Mesenchymal stem cell (in vitro differentiated cells and primary cell): ENCODE data around the gene FANCI.

Source experiments
- DNase-seq: peaks from one replicate; pipeline ENCODE4 v3.0.0-alpha.2; 2013
- H2AFZ ChIP-seq: one replicate; pipeline ENCODE4 v1.6.1; 2013; ENCODE audit warnings: low read depth, mild to moderate bottlenecking, control low read depth, inconsistent platforms, low read length, moderate library complexity
- H2AK5ac ChIP-seq: 2 replicates; pipeline ENCODE4 v1.6.1; 2013; ENCODE audit warnings: low read length, moderate library complexity, mild to moderate bottlenecking, inconsistent platforms; ENCODE audit not compliant: severe bottlenecking
- H2BK120ac ChIP-seq: one replicate; pipeline ENCODE4 v1.6.1; 2013; ENCODE audit warnings: low read depth, mild to moderate bottlenecking, inconsistent platforms, low read length, moderate library complexity
- H2BK12ac ChIP-seq, 2 experiments: one replicate each; pipeline ENCODE4 v1.6.1; 2013; ENCODE audit warnings: inconsistent platforms in 2 of 2, low read length in 2 of 2, mild to moderate bottlenecking in 2 of 2, moderate library complexity in 2 of 2, control low read depth in 1 of 2
- H2BK15ac ChIP-seq: one replicate; pipeline ENCODE4 v1.6.1; 2013; ENCODE audit warnings: mild to moderate bottlenecking, low read depth, inconsistent platforms; ENCODE audit not compliant: poor library complexity, severe bottlenecking
- H2BK5ac ChIP-seq: 2 replicates; pipeline ENCODE4 v1.6.1; 2013; ENCODE audit warnings: low read depth, mild to moderate bottlenecking, low read length, control low read depth, inconsistent platforms; ENCODE audit not compliant: poor library complexity, severe bottlenecking
- H3K14ac ChIP-seq, 2 experiments: one replicate each; pipeline ENCODE4 v1.6.1; 2013; ENCODE audit warnings: inconsistent platforms in 2 of 2, low read length in 2 of 2, control low read depth in 1 of 2, mild to moderate bottlenecking in 1 of 2, moderate library complexity in 1 of 2
- H3K18ac ChIP-seq, 2 experiments: one replicate each; pipeline ENCODE4 v1.6.1; 2013; ENCODE audit warnings: inconsistent platforms in 2 of 2, low read length in 2 of 2, control low read depth in 1 of 2, low read depth in 1 of 2, mild to moderate bottlenecking in 1 of 2
- H3K23ac ChIP-seq, 2 experiments: one replicate each; pipeline ENCODE4 v1.6.1; 2013; ENCODE audit warnings: inconsistent platforms in 2 of 2, low read length in 2 of 2, mild to moderate bottlenecking in 2 of 2, moderate library complexity in 2 of 2, control low read depth in 1 of 2
- H3K27ac ChIP-seq: 2 replicates; pipeline ENCODE4 v1.5.1; 2013; ENCODE audit warnings: mild to moderate bottlenecking, moderate library complexity, low read length, control low read depth, inconsistent platforms; ENCODE audit not compliant: poor library complexity, severe bottlenecking
- H3K27me3 ChIP-seq, 2 experiments: 2 replicates each; pipeline versions ENCODE4 v1.6.1 to v1.7.0; 2013; ENCODE audit warnings: low read length in 2 of 2, mild to moderate bottlenecking in 2 of 2, moderate library complexity in 2 of 2, control low read depth in 1 of 2, inconsistent platforms in 1 of 2; ENCODE audit not compliant: control insufficient read depth in 1 of 2, insufficient read depth in 1 of 2
- H3K36me3 ChIP-seq, 2 experiments: 2 replicates each; pipeline versions ENCODE4 v1.6.1 to v1.7.0; 2013; ENCODE audit warnings: low read length in 2 of 2, control low read depth in 1 of 2, inconsistent platforms in 1 of 2, low read depth in 1 of 2, mild to moderate bottlenecking in 1 of 2; ENCODE audit not compliant: insufficient read depth in 2 of 2, control insufficient read depth in 1 of 2
- H3K4ac ChIP-seq, 2 experiments: one replicate each; pipeline ENCODE4 v1.6.1; 2013; ENCODE audit warnings: inconsistent platforms in 2 of 2, low read length in 2 of 2, mild to moderate bottlenecking in 2 of 2, moderate library complexity in 2 of 2, control low read depth in 1 of 2, low read depth in 1 of 2
- H3K4me1 ChIP-seq: 2 replicates; pipeline ENCODE4 v1.6.1; 2013; ENCODE audit warnings: low read depth, low read length, control low read depth; ENCODE audit not compliant: control insufficient read depth, insufficient read depth
- H3K4me2 ChIP-seq: 2 replicates; pipeline ENCODE4 v1.6.1; 2013; ENCODE audit warnings: low read length, mild to moderate bottlenecking, inconsistent platforms; ENCODE audit not compliant: poor library complexity, severe bottlenecking
- H3K4me3 ChIP-seq, 2 experiments: 2 replicates each; pipeline versions ENCODE4 v1.5.1 to v1.7.0; 2013; ENCODE audit warnings: low read length in 2 of 2, mild to moderate bottlenecking in 2 of 2, control low read depth in 1 of 2, low read depth in 1 of 2; ENCODE audit not compliant: insufficient read depth in 1 of 2
- H3K79me1 ChIP-seq: replicated peaks from 2 replicates; pipeline ENCODE4 v1.6.1; 2013; ENCODE audit warnings: mild to moderate bottlenecking, control low read depth, low read length, inconsistent platforms; ENCODE audit not compliant: poor library complexity, severe bottlenecking
- H3K9ac ChIP-seq: 2 replicates; pipeline ENCODE4 v1.7.0; 2013; ENCODE audit warnings: mild to moderate bottlenecking, low read length, moderate library complexity
- H3K9me3 ChIP-seq: 2 replicates; pipeline ENCODE4 v1.7.0; 2013; ENCODE audit warnings: mild to moderate bottlenecking, low read length; ENCODE audit not compliant: control insufficient read depth
- H4K8ac ChIP-seq: one replicate; pipeline ENCODE4 v1.6.1; 2013; ENCODE audit warnings: inconsistent platforms, mild to moderate bottlenecking, low read length, moderate library complexity
- H4K91ac ChIP-seq: one replicate; pipeline ENCODE4 v1.6.1; 2013; ENCODE audit warnings: mild to moderate bottlenecking, low read length, inconsistent platforms
- WGBS: methylation state at CpG from one replicate; pipeline ENCODE4 v1.1.7; 2013; ENCODE audit warnings: mixed read lengths; 5-methylcytosine and 5-hydroxymethylcytosine counted together

Gene FANCI

GRCh38 chr15:89211678-89212170, 32.1 kb upstream of the FANCI start:
- H3K18ac ChIP-seq = no peak overlapping the region
- H2BK5ac ChIP-seq = no peak overlapping the region
- H2BK15ac ChIP-seq = no peak overlapping the region
- H2AK5ac ChIP-seq = no peak overlapping the region
- H4K8ac ChIP-seq = no peak overlapping the region
- no peaks in the 10 kb centered on the region for H3K36me3 ChIP-seq
- WGBS = 79% methylated on average over 5 of the region's 5 CpGs
- H3K79me1 ChIP-seq = no peaks in the 10 kb centered on the region
- no peak overlapping the region for H4K91ac ChIP-seq
- H2BK12ac ChIP-seq = no peak overlapping the region
- H3K9me3 ChIP-seq = no peaks in the 10 kb centered on the region
- no peak overlapping the region for H3K14ac ChIP-seq
- no peak for DNase-seq
- peaks cover 2 to 22% of the 10 kb centered on the region in 2 experiments for H3K27me3 ChIP-seq
- H3K4me3 ChIP-seq = no peak overlapping the region
- H2BK120ac ChIP-seq = no peak overlapping the region
- H3K4ac ChIP-seq = no peak overlapping the region
- no peak overlapping the region for H3K4me2 ChIP-seq
- H3K27ac ChIP-seq = no peak overlapping the region
- H3K4me1 ChIP-seq = no peaks in the 10 kb centered on the region
- no peak overlapping the region for H3K9ac ChIP-seq
- H2AFZ ChIP-seq = no peak overlapping the region
- H3K23ac ChIP-seq = no peak overlapping the region

DNA sequence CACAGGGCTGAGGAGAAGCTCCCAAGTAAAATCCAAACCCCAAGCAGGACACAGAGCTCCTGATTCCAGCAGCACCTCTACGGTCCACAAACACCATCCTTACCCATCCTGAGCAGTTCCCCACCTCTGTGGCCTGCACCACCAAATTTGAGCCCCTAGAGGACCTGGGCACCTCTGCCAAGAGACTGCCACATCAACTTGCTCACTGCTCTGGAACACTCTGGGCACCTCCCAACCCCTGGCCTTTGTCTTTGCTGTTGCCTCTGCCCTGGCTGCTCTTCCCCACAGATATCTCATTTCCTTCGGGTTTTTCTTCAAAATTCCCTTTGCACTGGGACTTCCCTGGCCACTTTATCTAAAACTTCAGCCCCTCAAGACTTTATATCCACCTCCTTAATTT, 28.2 kb upstream of the FANCI start:
- no peak overlapping the region for H3K23ac ChIP-seq
- no peak overlapping the region for H2BK5ac ChIP-seq
- H3K4ac ChIP-seq = no peak overlapping the region
- no peak for DNase-seq
- H2BK120ac ChIP-seq = no peak overlapping the region
- no peaks in the 10 kb centered on the region for H3K79me1 ChIP-seq
- H3K4me2 ChIP-seq = no peak overlapping the region
- H3K14ac ChIP-seq = no peak overlapping the region
- H3K27me3 ChIP-seq = peaks cover 40 to 61% of the 10 kb centered on the region in 2 experiments
- no peak overlapping the region for H2BK12ac ChIP-seq
- H3K9me3 ChIP-seq = no peaks in the 10 kb centered on the region
- no peak overlapping the region for H2AK5ac ChIP-seq
- H3K4me3 ChIP-seq = no peak overlapping the region
- WGBS = 62% methylated on average over 2 of the region's 2 CpGs
- H2AFZ ChIP-seq = no peak overlapping the region
- no peaks in the 10 kb centered on the region for H3K4me1 ChIP-seq
- no peak overlapping the region for H3K27ac ChIP-seq
- no peak overlapping the region for H3K9ac ChIP-seq
- H3K36me3 ChIP-seq = no peaks in the 10 kb centered on the region
- no peak overlapping the region for H2BK15ac ChIP-seq
- no peak overlapping the region for H4K8ac ChIP-seq
- H3K18ac ChIP-seq = no peak overlapping the region
- H4K91ac ChIP-seq = no peak overlapping the region

DNA sequence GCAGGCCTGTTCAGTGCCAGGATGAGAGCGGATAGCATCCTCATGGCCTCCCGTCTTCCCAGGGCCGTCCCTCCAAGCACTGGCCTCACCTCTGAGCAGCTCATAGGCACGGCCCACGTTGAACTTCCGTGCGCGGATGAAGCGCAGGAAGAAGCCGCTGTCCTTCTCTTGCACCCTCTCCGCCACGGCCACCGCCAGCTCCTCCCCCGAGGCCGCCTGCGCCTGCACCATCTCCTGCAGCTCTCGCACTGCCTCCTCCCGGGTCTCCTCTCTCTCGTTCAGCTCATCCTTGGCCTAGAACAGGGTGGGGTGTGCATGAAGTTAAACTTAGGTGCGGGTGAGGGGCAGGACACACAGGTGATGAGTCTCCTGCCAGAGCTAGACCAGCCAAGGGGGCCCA, 26.7 kb upstream of the FANCI start:
- Histone ChIP-seq H3K36me3 (no peaks in the 10 kb centered on the region), H3K9me3 (no peaks in the 10 kb centered on the region), H2BK15ac (no peak overlapping the region), H3K79me1 (no peaks in the 10 kb centered on the region), H2BK12ac (no peak overlapping the region), H3K4me1 (no peaks in the 10 kb centered on the region), H4K91ac (no peak overlapping the region), H2BK120ac (no peak overlapping the region), H4K8ac (no peak overlapping the region), H3K4me2 (no peak overlapping the region), H3K9ac (no peak overlapping the region), H3K4me3 (no peak overlapping the region), H3K23ac (no peak overlapping the region), H3K14ac (no peak overlapping the region), H3K27me3 (peaks cover 43 to 59% of the 10 kb centered on the region in 2 experiments), H3K4ac (no peak overlapping the region), H3K27ac (no peak overlapping the region), H2BK5ac (no peak overlapping the region), H2AK5ac (no peak overlapping the region), H2AFZ (no peak overlapping the region), H3K18ac (no peak overlapping the region)
- no peak for DNase-seq
- WGBS = 91% methylated on average over 20 of the region's 20 CpGs

DNA sequence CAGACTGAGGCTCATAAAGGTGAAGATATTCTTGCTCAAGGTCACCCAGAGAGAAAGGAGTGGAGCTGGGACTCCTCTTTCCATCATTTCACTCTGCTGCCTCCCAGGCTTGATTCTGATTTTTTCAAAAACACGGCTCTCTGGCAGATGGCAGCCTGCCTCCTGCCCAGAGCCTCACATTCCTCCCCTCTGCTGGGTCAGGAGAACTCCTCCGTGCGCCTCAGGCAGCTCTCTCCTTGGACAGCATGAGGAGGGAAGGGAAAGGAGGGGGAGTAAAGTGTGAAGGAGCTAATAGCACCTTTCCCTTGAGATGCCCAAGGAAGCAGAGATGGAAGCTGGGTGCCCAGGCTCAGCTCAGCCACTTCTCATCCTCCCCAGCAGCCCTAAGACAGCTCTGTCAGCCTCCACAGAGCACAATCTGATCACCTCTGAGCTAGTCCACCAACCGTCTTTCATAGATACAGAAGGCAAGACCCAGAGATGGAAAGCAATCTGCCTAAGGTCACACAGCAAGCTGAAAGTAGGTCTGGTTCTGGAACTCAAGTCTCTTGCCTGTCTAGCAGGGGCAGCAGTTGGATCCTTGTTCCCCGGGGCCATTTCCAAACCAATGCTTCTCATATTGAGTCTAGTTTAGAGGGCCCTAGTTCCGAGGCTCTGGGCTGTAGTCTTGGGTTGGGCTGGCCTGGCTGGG, 25.9 kb upstream of the FANCI start:
- Histone ChIP-seq H2BK120ac (no peak overlapping the region), H3K9me3 (no peaks in the 10 kb centered on the region), H3K4me2 (no peak overlapping the region), H3K4ac (no peak overlapping the region), H3K27me3 (peaks cover 51 to 65% of the 10 kb centered on the region in 2 experiments), H4K8ac (no peak overlapping the region), H2AFZ (no peak overlapping the region), H3K9ac (no peak overlapping the region), H3K79me1 (no peaks in the 10 kb centered on the region), H3K14ac (no peak overlapping the region), H2BK15ac (no peak overlapping the region), H2BK5ac (no peak overlapping the region), H2AK5ac (no peak overlapping the region), H2BK12ac (no peak overlapping the region), H3K23ac (no peak overlapping the region), H3K18ac (no peak overlapping the region), H3K4me1 (no peaks in the 10 kb centered on the region), H3K4me3 (no peak overlapping the region), H3K27ac (no peak overlapping the region), H4K91ac (no peak overlapping the region), H3K36me3 (no peaks in the 10 kb centered on the region)
- WGBS = 86% methylated on average over 3 of the region's 6 CpGs
- DNase-seq = no peak
